Trophoblast cell (in vitro differentiated cells and primary cell): ENCODE measurements around the gene RASSF6.

Experiments used
- DNase-seq, 2 donors: peaks; one replicate each; pipeline ENCODE4 v3.0.0-alpha.2; 2016
- H2AFZ ChIP-seq: 2 replicates; pipeline ENCODE4 v1.6.1; 2013; ENCODE audit warnings: low read length, moderate library complexity, mild to moderate bottlenecking; ENCODE audit not compliant: insufficient read depth, poor library complexity
- H2AK5ac ChIP-seq: 2 replicates; pipeline ENCODE4 v1.6.1; 2013; ENCODE audit warnings: mild to moderate bottlenecking, low read length
- H2BK120ac ChIP-seq: 2 replicates; pipeline ENCODE4 v1.6.1; 2013; ENCODE audit warnings: low read length, mild to moderate bottlenecking, moderate library complexity; ENCODE audit not compliant: insufficient read depth, poor library complexity
- H2BK12ac ChIP-seq: 2 replicates; pipeline ENCODE4 v1.6.1; 2013; ENCODE audit warnings: mild to moderate bottlenecking, low read length, moderate library complexity
- H2BK5ac ChIP-seq: 2 replicates; pipeline ENCODE4 v1.6.1; 2013; ENCODE audit warnings: low read length, low read depth, moderate library complexity, mild to moderate bottlenecking; ENCODE audit not compliant: poor library complexity
- H3K14ac ChIP-seq: 2 replicates; pipeline ENCODE4 v1.6.1; 2013; ENCODE audit warnings: mild to moderate bottlenecking, low read length
- H3K18ac ChIP-seq: 2 replicates; pipeline ENCODE4 v1.6.1; 2013; ENCODE audit warnings: mild to moderate bottlenecking, low read length
- H3K23ac ChIP-seq: 2 replicates; pipeline ENCODE4 v1.6.1; 2013; ENCODE audit warnings: low read length
- H3K27ac ChIP-seq: 2 replicates; pipeline ENCODE4 v1.5.1; 2013; ENCODE audit warnings: low read depth, mild to moderate bottlenecking, inconsistent platforms, low read length, moderate library complexity
- H3K27me3 ChIP-seq: 2 replicates; pipeline ENCODE4 v1.6.1; 2013; ENCODE audit warnings: inconsistent platforms, mild to moderate bottlenecking, low read length, moderate library complexity; ENCODE audit not compliant: insufficient read depth
- H3K36me3 ChIP-seq, 2 experiments: 1 replicate in 1 of 2; 2 replicates in 1 of 2; pipeline ENCODE4 v1.6.1; 2013; ENCODE audit warnings: low read length in 2 of 2, mild to moderate bottlenecking in 2 of 2, moderate library complexity in 1 of 2; ENCODE audit not compliant: insufficient read depth in 2 of 2, control insufficient read depth in 1 of 2
- H3K4ac ChIP-seq: 2 replicates; pipeline ENCODE4 v1.6.1; 2013; ENCODE audit warnings: low read depth, mild to moderate bottlenecking, low read length, moderate library complexity
- H3K4me1 ChIP-seq, 2 experiments: 1 replicate in 1 of 2; 2 replicates in 1 of 2; pipeline ENCODE4 v1.6.1; 2013; ENCODE audit warnings: low read length in 2 of 2, mild to moderate bottlenecking in 2 of 2, moderate library complexity in 1 of 2; ENCODE audit not compliant: insufficient read depth in 2 of 2, control insufficient read depth in 1 of 2
- H3K4me2 ChIP-seq: 2 replicates; pipeline ENCODE4 v1.6.1; 2013; ENCODE audit warnings: inconsistent platforms, mild to moderate bottlenecking, low read length, moderate library complexity
- H3K4me3 ChIP-seq: 2 replicates; pipeline ENCODE4 v1.5.1; 2013; ENCODE audit warnings: mild to moderate bottlenecking, low read depth, low read length, inconsistent platforms
- H3K79me1 ChIP-seq: one replicate; pipeline ENCODE4 v1.6.1; 2013; ENCODE audit warnings: low read length
- H3K79me2 ChIP-seq: 2 replicates; pipeline ENCODE4 v1.6.1; 2013; ENCODE audit warnings: low read length, mild to moderate bottlenecking; ENCODE audit not compliant: control insufficient read depth, insufficient read depth, poor library complexity
- H3K9ac ChIP-seq: 2 replicates; pipeline ENCODE4 v1.6.1; 2013; ENCODE audit warnings: mild to moderate bottlenecking, low read length
- H3K9me3 ChIP-seq: 2 replicates; pipeline ENCODE4 v1.6.1; 2013; ENCODE audit warnings: low read depth, mild to moderate bottlenecking, control low read depth, inconsistent platforms, low read length; ENCODE audit not compliant: insufficient read depth
- H4K12ac ChIP-seq: 2 replicates; pipeline ENCODE4 v1.6.1; 2013; ENCODE audit warnings: low read depth, mild to moderate bottlenecking, low read length, moderate library complexity
- H4K8ac ChIP-seq: 2 replicates; pipeline ENCODE4 v1.6.1; 2013; ENCODE audit warnings: low read depth, mild to moderate bottlenecking, low read length, moderate library complexity
- H4K91ac ChIP-seq: one replicate; pipeline ENCODE4 v1.6.1; 2013; ENCODE audit warnings: low read depth, mild to moderate bottlenecking, low read length, moderate library complexity
- WGBS: extraction: QIAGEN DNeasy Blood & Tissue Kit; methylation state at CpG from one replicate; pipeline ENCODE4 v1.1.7; 2013; ENCODE audit warnings: missing lambda C conversion rate; ENCODE audit not compliant: insufficient read length, insufficient coverage; ENCODE audit errors: extremely low coverage; 5-methylcytosine and 5-hydroxymethylcytosine counted together

RASSF6 gene

GRCh38 chr4:73577371-73577770 lies 42.9 kb downstream of the RASSF6 start:
- Histone ChIP-seq H3K18ac (no peak overlapping the region), H3K27me3 (no peaks in the 10 kb centered on the region), H3K79me1 (no peaks in the 10 kb centered on the region), H4K12ac (no peak overlapping the region), H3K14ac (no peak overlapping the region), H3K4me2 (no peak overlapping the region), H4K91ac (no peak overlapping the region), H3K36me3 (no peaks in the 10 kb centered on the region), H3K4ac (no peak overlapping the region), H3K9ac (no peak overlapping the region), H2BK5ac (no peak overlapping the region), H2BK120ac (no peak overlapping the region), H4K8ac (no peak overlapping the region), H2AK5ac (no peak overlapping the region), H3K4me3 (no peak overlapping the region), H3K9me3 (no peaks in the 10 kb centered on the region), H2AFZ (no peak overlapping the region), H3K4me1 (no peaks in the 10 kb centered on the region), H3K23ac (no peak overlapping the region), H2BK12ac (no peak overlapping the region), H3K27ac (no peak overlapping the region), H3K79me2 (no peaks in the 10 kb centered on the region)
- DNase-seq, result no peak

GRCh38 chr4:73576381-73576780 lies 43.9 kb downstream of the RASSF6 start:
- Histone ChIP-seq H3K27me3 (no peaks in the 10 kb centered on the region), H3K14ac (no peak overlapping the region), H2AFZ (no peak overlapping the region), H3K9ac (no peak overlapping the region), H3K4me1 (no peaks in the 10 kb centered on the region), H3K79me1 (no peaks in the 10 kb centered on the region), H3K79me2 (no peaks in the 10 kb centered on the region), H3K27ac (no peak overlapping the region), H3K4me2 (no peak overlapping the region), H2AK5ac (no peak overlapping the region), H4K91ac (no peak overlapping the region), H3K18ac (no peak overlapping the region), H3K4me3 (no peak overlapping the region), H2BK5ac (no peak overlapping the region), H3K36me3 (no peaks in the 10 kb centered on the region), H3K9me3 (no peaks in the 10 kb centered on the region), H2BK120ac (no peak overlapping the region), H4K8ac (no peak overlapping the region), H3K4ac (no peak overlapping the region), H4K12ac (no peak overlapping the region), H2BK12ac (no peak overlapping the region), H3K23ac (no peak overlapping the region)
- no peak for DNase-seq
- WGBS, result no CpG with 5 or more reads among the region's 3 CpGs

GRCh38 chr4:73575660-73576059 lies 44.6 kb downstream of the RASSF6 start:
- no peak overlapping the region for H3K4ac ChIP-seq
- H3K18ac ChIP-seq, result no peak overlapping the region
- H3K79me2 ChIP-seq, result no peaks in the 10 kb centered on the region

GRCh38 chr4:73573794-73574528 lies 46.3 kb downstream of the RASSF6 start:
- no peaks in the 10 kb centered on the region for H3K9me3 ChIP-seq
- H3K79me1 ChIP-seq, result no peaks in the 10 kb centered on the region
- no peak overlapping the region for H3K9ac ChIP-seq
- H3K36me3 ChIP-seq, result no peaks in the 10 kb centered on the region
- no peak overlapping the region for H3K27ac ChIP-seq
- no peak overlapping the region for H3K18ac ChIP-seq
- no peak overlapping the region for H3K4me3 ChIP-seq
- no peak overlapping the region for H3K14ac ChIP-seq
- DNase-seq, result peak; percentile 65 to 89
- no peak overlapping the region for H2BK5ac ChIP-seq
- H2BK120ac ChIP-seq, result no peak overlapping the region
- H4K12ac ChIP-seq, result no peak overlapping the region
- no peak overlapping the region for H4K91ac ChIP-seq
- H2BK12ac ChIP-seq, result no peak overlapping the region
- H3K4me2 ChIP-seq, result no peak overlapping the region
- no peak overlapping the region for H2AFZ ChIP-seq
- no CpG with 5 or more reads among the region's 8 CpGs for WGBS
- no peak overlapping the region for H2AK5ac ChIP-seq
- H3K4ac ChIP-seq, result no peak overlapping the region
- H3K27me3 ChIP-seq, result no peaks in the 10 kb centered on the region
- H3K79me2 ChIP-seq, result no peaks in the 10 kb centered on the region
- no peak overlapping the region for H4K8ac ChIP-seq
- H3K23ac ChIP-seq, result no peak overlapping the region
- H3K4me1 ChIP-seq, result no peaks in the 10 kb centered on the region

More at GRCh38 chr4:73575660-73576059, 44.6 kb downstream of the RASSF6 start:
- no peak overlapping the region for H3K14ac ChIP-seq
- no peak for DNase-seq
- no peaks in the 10 kb centered on the region for H3K79me1 ChIP-seq
- no peak overlapping the region for H4K8ac ChIP-seq
- H3K36me3 ChIP-seq, result no peaks in the 10 kb centered on the region
- H3K27ac ChIP-seq, result no peak overlapping the region
- H3K4me2 ChIP-seq, result no peak overlapping the region
- no peak overlapping the region for H4K12ac ChIP-seq
- no peak overlapping the region for H3K9ac ChIP-seq
- H2BK120ac ChIP-seq, result no peak overlapping the region
- no peaks in the 10 kb centered on the region for H3K27me3 ChIP-seq
- H2BK12ac ChIP-seq, result no peak overlapping the region
- no peak overlapping the region for H2BK5ac ChIP-seq
- no peak overlapping the region for H3K23ac ChIP-seq
- H4K91ac ChIP-seq, result no peak overlapping the region
- no peak overlapping the region for H2AK5ac ChIP-seq
- no peak overlapping the region for H2AFZ ChIP-seq
- H3K9me3 ChIP-seq, result no peaks in the 10 kb centered on the region
- H3K4me3 ChIP-seq, result no peak overlapping the region
- no peaks in the 10 kb centered on the region for H3K4me1 ChIP-seq
